Measurements from ENCODE around the gene GLDC. TPM values are rescaled to one million over a fixed set of nuclear protein-coding genes. Genes with fewer than 3 reads are reported as not detected.
A peak's percentile ranks its signal among the peaks of the same experiment; 100 is the strongest.

Gene GLDC
- total RNA-seq, 1 donor from 2014 or later = 100 TPM

DNA sequence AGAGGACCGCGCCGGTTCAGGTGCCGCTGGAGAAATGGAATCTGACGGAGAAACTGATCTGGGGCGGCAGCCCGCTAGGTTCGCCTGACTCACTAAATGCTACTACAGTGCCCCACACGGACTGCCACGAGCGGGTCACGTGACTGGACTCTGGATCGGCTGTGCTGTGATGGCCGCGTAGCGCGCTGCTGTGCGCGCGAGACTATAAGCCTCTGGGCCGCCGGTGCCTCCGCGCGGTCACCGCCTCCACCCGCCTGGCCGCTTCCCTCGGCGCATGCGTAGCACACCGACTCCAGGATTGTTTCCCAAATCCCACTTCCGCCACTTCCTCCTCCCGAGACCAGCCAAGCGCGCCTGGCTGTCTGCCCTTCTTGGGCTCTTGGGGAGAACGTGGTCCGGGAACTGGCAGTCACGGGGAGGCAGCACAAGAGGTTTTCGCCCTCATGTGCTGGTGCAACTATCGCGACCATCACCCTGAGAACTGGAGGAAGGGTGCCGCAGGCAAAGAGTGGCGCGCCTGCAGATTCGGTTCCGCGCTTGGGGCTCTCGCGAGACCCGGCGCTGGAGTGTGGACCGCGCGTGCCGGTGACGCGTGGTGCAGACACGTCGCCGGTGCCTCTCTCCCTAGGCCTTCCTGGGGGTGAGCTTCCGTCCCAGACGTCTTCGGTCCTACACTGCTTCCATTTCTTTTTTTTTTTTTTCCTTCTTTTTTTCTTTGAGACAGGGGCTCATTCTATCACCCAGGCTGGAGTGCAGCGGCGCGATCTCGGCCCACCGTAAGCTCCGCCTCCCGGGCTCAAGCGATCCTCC is 35.8 kb upstream of the GLDC start:
- Mint-ChIP-seq H3K4me3 (peak overlapping the region; percentile 86), H3K36me3 (peaks cover 1% of the 10 kb centered on the region), H3K27me3 (ENCODE audit: insufficient read depth, low read depth) (peaks cover 2% of the 10 kb centered on the region), H3K27ac (peak overlapping the region; percentile 94), H3K4me1 (peaks cover 13% of the 10 kb centered on the region), H3K9me3 (peaks cover 2% of the 10 kb centered on the region)
- Histone ChIP-seq H4K20me1 (ENCODE audit: low read depth) (no peaks in the 10 kb centered on the region), H3K9me3 (ENCODE audit: low read depth) (no peaks in the 10 kb centered on the region), H2AFZ (replicated peaks) (peak overlapping the region; percentile 70), H3K4me2 (peak overlapping the region; percentile 73), H3F3A (ENCODE audit: low read depth) (peaks cover 23% of the 10 kb centered on the region), H3K9ac (peak overlapping the region; percentile 75), H3K4me1 (peaks cover 6% of the 10 kb centered on the region), H3K27ac (peak overlapping the region; percentile 97), H3K4me3 (peak overlapping the region; percentile 56), H3K79me2 (ENCODE audit: low read depth) (peaks cover 19% of the 10 kb centered on the region), H3K27me3 (no peaks in the 10 kb centered on the region), H3K36me3 (no peaks in the 10 kb centered on the region)
- peak; percentile 98 for DNase-seq (ENCODE audit: low spot score)
- TF ChIP-seq EZH2 (IDR thresholded peaks at IDR 0.05) (no peak), EZH2phosphoT487 (IDR thresholded peaks at IDR 0.05) (no peak)
- TF ChIP-seq, protein P1, sequence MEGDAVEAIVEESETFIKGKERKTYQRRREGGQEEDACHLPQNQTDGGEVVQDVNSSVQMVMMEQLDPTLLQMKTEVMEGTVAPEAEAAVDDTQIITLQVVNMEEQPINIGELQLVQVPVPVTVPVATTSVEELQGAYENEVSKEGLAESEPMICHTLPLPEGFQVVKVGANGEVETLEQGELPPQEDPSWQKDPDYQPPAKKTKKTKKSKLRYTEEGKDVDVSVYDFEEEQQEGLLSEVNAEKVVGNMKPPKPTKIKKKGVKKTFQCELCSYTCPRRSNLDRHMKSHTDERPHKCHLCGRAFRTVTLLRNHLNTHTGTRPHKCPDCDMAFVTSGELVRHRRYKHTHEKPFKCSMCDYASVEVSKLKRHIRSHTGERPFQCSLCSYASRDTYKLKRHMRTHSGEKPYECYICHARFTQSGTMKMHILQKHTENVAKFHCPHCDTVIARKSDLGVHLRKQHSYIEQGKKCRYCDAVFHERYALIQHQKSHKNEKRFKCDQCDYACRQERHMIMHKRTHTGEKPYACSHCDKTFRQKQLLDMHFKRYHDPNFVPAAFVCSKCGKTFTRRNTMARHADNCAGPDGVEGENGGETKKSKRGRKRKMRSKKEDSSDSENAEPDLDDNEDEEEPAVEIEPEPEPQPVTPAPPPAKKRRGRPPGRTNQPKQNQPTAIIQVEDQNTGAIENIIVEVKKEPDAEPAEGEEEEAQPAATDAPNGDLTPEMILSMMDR (IDR thresholded peaks at IDR 0.05) = no peak

DNA sequence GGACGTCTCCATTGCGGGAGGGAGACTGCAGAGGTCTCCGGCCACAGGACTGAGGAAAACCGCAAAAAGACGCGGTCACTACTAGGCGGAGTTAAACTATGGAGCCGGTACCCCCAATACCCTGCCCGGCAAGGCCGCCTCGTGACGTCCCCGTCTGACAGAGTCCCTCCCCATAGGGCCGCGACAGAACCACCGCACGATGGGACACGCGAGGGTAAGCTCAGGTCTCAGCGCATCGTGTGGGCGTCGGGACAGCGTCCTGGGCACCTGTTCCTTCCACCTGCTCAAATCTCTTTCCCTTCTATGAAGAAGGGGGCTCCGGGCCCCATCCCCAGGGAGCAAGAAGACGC is 35.2 kb upstream of the GLDC start:
- TF ChIP-seq EZH2phosphoT487 (IDR thresholded peaks at IDR 0.05) = no peak
- TF ChIP-seq, protein P1 (IDR thresholded peaks at IDR 0.05) = no peak
- H3K4me3 Mint-ChIP-seq = peak overlapping the region; percentile 86
- Histone ChIP-seq H2AFZ (replicated peaks) (peak overlapping the region; percentile 70), H3K27me3 (no peaks in the 10 kb centered on the region), H4K20me1 (ENCODE audit: low read depth) (no peaks in the 10 kb centered on the region), H3K4me2 (peak overlapping the region; percentile 73), H3K4me1 (peaks cover 6% of the 10 kb centered on the region), H3K9ac (peak overlapping the region; percentile 50), H3K79me2 (ENCODE audit: low read depth) (peaks cover 19% of the 10 kb centered on the region), H3K4me3 (peak overlapping the region; percentile 56), H3K9me3 (ENCODE audit: low read depth) (no peaks in the 10 kb centered on the region), H3K36me3 (no peaks in the 10 kb centered on the region), H3K27ac (peak overlapping the region; percentile 97), H3F3A (ENCODE audit: low read depth) (peaks cover 23% of the 10 kb centered on the region)
- peaks cover 2% of the 10 kb centered on the region for H3K9me3 Mint-ChIP-seq
- peaks cover 2% of the 10 kb centered on the region for H3K27me3 Mint-ChIP-seq (ENCODE audit: insufficient read depth, low read depth)
- H3K27ac Mint-ChIP-seq = peak overlapping the region; percentile 59
- H3K4me1 Mint-ChIP-seq = peaks cover 13% of the 10 kb centered on the region
- peak; percentile 71 for DNase-seq (ENCODE audit: low spot score)
- H3K36me3 Mint-ChIP-seq = peaks cover 1% of the 10 kb centered on the region

DNA sequence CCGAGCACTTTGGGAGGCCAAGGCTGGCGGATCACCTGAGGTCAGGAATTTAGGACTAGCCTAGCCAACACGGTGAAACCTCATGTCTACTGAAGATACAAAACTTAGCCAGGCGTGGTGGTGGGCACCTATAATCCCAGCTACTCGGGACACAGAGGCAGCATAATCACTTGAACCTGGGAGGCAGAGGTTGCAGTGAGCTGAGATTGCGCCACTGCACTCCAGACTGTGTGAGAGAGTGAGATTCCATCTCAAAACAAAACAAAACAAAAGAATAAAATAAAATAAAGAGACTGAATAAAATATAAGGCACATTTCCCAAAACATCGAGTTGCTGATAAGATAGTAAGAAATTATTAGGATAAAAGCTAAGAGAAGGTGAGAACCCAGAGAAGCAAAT is 32.3 kb upstream of the GLDC start:
- Mint-ChIP-seq H3K36me3 (peaks cover 4% of the 10 kb centered on the region), H3K27me3 (ENCODE audit: insufficient read depth, low read depth) (peaks cover 2% of the 10 kb centered on the region), H3K9me3 (peaks cover 2% of the 10 kb centered on the region), H3K27ac (no peak overlapping the region), H3K4me3 (no peak overlapping the region), H3K4me1 (peaks cover 6% of the 10 kb centered on the region)
- H4K20me1 ChIP-seq (ENCODE audit: low read depth) = no peaks in the 10 kb centered on the region
- no peak overlapping the region for H3K27ac ChIP-seq
- no peaks in the 10 kb centered on the region for H3K36me3 ChIP-seq
- no peak overlapping the region for H2AFZ ChIP-seq (replicated peaks)
- no peak for DNase-seq (ENCODE audit: low spot score)
- H3K9ac ChIP-seq = no peak overlapping the region
- no peaks in the 10 kb centered on the region for H3K9me3 ChIP-seq (ENCODE audit: low read depth)
- H3K79me2 ChIP-seq (ENCODE audit: low read depth) = peaks cover 10% of the 10 kb centered on the region
- peaks cover 20% of the 10 kb centered on the region for H3F3A ChIP-seq (ENCODE audit: low read depth)
- no peaks in the 10 kb centered on the region for H3K27me3 ChIP-seq
- TF ChIP-seq, protein P1 (IDR thresholded peaks at IDR 0.05) = no peak
- peaks cover 6% of the 10 kb centered on the region for H3K4me1 ChIP-seq
- no peak overlapping the region for H3K4me2 ChIP-seq
- no peak overlapping the region for H3K4me3 ChIP-seq

Data from neural progenitor cell (in vitro differentiated cells).